GM18868 (cell line): ENCODE measurements around the gene SEC16B.

ENCODE experiments used
- ATAC-seq: cut with Tn5 transposase; IDR thresholded peaks from one replicate; pipeline ENCODE4 v1.9.1; 2021; ENCODE audit warnings: mild to moderate bottlenecking, moderate library complexity; ENCODE audit not compliant: unreplicated experiment

The SEC16B gene

GRCh38 chr1:177913762-177914540 is 55.9 kb downstream of the SEC16B start:
- no peak for ATAC-seq

GRCh38 chr1:177912991-177913390 is 56.9 kb downstream of the SEC16B start:
- ATAC-seq, result no peak

- ATAC-seq, result no peak
Observed at GRCh38 chr1:177909416-177909815, 60.4 kb downstream of the SEC16B start.

GRCh38 chr1:177907000-177907399 is 62.9 kb downstream of the SEC16B start:
- ATAC-seq, result no peak

GRCh38 chr1:177905686-177906085 is 64.2 kb downstream of the SEC16B start:
- no peak for ATAC-seq

- no peak for ATAC-seq
Observed at GRCh38 chr1:177902266-177902665, 67.6 kb downstream of the SEC16B start.

DNA sequence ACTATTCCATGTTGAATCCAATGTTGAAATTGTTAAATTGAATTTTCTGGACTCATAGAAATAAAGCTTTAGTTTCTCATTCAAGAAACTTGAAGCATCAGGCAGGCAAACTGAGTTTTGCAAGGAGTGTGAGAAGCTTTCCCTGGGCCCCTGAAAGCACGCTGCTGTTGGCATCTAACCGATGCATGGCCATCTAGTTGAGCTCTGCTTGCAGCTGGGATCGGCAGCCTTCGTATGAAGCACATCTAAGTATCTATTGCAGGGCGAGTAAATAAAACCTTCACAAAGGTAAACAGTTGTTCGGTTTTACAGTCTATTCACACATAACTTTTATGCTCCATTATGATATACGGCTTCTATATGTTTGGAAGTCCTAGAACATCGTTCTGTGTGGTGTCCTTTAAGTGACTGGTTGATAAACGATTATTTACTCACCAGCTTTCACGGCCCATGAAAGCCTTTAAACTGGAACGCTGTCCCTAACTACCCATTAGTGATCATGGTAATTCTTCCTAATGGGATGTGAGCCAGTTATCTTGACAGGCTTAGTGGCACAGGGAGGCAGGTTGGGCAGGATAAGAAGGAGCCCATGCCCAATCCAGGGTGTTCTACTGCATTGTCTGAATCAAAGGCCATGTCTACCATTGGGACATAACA is 71.7 kb downstream of the SEC16B start:
- ATAC-seq, result no peak

DNA sequence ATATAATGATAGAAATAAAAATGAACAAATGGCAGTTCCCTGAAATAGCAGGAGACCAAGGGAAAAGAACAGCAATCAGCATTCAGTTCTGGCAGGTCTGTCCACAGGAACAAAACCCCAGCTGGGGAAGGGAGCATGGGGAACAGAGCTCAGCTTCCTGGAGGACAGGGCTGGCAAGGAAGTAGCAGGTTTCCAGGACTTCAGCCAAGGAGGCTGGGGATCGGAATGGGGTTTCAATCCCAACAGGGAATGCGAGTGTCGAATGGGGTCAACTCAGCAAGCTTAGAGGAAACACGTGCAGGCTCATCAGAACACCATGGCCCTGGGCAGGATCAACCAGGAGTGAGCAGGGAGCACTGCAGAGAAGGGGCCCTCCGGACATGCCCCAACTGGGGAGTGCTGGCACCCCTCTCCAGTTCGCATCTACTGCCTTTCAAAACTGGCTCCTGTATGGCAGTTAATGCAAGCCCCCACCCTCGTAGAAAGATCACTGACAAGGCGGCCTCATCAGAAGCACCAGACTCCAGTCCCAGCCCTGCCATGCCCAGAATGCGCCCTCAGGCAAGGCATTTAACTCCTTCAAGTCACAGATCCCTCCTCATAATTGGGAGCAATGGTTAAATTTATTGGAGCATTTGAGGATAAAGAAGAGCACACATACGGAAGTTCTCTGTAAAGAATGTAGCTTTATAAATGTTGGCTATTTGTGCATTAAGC is 72.4 kb downstream of the SEC16B start:
- no peak for ATAC-seq
